ENCODE data around the gene KCTD1.

The KCTD1 gene

DNA sequence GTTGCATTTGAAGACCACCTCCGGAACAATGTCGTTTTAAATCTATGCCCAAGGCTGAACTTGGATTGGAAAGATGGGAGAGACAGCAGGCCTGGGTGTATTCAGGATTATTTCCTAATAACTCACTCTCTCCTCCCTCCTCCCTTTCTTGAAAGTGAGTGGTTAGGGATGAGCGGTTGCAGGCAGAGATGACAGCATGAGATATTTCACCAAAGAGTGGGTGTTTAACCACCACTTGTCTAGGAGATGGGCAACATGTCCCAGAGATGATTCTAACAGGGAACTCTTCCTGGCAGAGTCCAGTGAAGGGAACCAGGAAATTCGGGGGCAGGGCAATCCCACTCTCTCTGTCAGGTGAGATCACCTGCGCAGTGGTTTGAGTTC, 123.2 kb downstream of the KCTD1 start:
- no peak for DNase-seq (ENCODE audit: low spot score)

DNA sequence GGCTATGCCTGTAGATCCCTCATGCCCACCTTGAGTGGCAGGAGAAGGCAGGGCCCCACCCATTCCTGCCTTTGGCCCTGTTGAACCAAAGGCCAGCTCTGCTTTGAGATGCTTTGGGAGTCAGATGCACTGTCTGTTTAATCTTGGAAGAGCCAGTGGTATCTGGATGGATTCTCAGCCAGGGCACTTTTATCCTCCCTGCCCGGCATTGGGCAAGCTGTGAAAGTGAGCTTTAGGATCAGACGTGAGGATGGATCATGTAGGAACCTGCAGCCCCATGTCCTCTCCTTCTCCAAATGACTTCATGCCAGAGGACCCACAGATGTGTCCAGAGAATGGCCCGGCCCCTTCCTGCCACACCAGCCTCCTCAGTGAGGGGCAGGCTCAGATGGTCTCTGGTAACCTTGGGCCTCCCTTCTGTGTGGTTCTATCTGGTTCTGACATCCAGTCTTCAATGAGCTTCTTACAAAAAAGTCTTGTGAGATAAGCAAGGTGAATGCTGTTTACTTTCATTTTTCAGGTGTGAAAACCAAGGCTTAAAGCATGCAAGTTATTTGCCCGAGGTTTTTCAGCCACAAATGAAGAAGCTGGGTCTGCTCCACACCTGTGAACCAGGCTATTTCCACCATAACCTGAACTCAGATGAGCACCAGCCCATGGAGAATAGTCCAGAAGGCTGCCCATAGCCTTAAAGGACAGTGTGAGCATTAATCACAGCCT, 123.8 kb downstream of the KCTD1 start:
- DNase-seq (ENCODE audit: low spot score), result no peak

DNA sequence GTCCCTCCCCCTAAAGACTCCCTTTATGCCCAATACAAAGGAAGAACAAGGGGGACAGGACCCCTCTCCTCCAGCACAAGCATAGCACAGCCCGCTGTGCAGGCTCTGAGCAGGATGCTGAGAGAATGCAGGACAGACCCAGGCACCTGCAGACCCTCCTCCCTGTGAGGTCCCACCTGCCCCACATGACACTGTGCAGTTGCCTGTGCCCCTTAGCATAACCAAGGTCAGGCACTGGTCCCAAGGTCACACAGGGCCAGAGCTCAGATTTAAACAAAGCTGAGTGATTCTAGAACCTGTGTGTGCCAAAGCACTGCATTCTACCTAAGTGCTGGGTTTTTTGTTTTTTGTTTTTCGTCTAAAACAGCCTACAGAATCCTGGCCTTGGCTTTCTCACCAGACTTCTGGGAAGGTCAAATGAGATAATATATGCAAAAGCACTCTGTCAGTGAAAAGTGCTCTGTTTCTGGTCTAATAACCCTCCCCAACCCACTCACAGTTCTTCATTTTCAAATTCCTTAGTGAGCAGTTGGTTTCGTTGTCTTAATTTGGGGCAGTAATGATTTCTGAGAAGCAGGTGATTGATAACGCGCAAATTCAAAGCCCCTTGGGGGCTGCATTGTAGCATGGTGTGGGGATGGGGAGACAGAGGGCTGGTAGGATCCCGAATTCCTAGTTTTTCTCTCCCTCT, 125.7 kb downstream of the KCTD1 start:
- no peak for DNase-seq (ENCODE audit: low spot score)

DNA sequence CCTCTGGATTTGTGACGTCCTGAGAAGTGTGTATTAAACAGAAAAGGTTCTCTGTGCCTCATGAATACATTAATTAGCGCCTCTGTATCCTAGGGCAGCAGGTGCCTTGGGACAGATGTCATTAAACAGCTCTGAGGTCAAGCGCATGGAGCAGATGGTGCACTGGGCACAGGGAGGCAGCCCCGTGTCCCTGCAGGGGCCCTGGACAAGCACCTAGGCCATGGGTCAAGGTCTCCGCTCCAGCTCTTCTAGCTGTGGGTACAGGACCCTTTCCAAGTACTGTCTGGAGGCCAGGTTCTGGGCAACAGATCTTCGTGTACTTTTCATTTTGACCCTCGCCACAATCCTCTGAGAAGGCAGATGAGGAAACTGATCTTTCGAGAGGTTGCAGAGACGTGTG, 126.4 kb downstream of the KCTD1 start:
- DNase-seq (ENCODE audit: low spot score), result no peak

DNA sequence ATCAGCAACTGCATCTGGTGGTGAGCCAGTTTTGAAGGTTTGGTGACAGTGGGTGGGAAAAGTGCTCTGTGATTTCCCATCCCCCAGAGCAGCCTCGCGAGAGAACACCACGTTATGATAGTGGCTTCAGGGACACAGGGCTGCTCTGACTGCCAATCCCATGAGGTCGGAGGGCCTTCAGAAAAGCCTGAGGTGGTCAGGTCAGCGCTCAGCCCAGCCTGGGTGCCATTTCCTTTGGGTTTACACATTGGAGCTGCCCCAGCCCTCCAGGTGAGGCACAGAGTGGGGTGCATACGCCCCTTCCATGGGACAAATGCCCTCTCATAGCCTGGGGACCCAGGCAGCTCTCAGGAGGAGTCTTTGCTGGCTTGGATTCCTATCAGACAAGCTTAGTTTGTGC, 126.8 kb downstream of the KCTD1 start:
- no peak for DNase-seq (ENCODE audit: low spot score)

DNA sequence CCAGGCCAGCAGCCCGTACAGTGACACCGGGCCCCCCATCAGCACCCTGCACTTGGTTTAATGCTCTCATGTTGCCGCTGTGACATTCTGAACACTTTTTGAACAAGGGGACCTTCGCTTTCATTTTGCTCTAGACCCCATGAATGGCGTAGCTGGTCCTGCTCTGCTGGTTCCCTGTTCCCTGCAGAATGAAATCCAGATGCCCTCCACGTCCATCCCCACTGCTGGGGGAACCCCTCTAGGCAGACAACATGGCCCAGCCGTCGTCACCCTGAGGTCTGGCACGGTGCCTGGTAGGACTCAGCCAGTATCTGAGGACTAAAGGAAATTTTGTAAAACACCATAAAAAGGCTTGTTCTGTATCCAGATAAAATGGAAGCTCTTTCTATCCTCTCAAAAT, 128.6 kb downstream of the KCTD1 start:
- DNase-seq (ENCODE audit: low spot score), result no peak

DNA sequence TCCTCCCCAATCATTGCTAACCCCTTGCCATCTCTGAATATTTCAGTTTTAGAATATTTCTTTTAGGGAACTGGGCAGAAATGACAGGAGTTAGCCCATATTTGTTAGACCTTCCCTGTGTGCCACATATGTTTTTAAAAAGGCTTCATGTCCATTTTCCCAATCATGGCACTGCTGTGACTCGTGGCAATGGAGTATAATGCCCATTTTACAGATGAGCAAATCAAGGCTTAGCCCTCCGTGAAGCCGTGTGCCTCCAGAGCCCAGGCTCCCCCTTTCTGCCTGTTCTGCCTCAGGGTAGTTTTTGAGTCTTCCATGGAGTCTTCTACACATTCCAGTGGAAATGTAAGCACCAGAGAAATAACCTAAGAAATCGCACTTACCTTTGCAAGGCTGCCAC, 130.1 kb downstream of the KCTD1 start:
- no peak for DNase-seq (ENCODE audit: low spot score)

DNA sequence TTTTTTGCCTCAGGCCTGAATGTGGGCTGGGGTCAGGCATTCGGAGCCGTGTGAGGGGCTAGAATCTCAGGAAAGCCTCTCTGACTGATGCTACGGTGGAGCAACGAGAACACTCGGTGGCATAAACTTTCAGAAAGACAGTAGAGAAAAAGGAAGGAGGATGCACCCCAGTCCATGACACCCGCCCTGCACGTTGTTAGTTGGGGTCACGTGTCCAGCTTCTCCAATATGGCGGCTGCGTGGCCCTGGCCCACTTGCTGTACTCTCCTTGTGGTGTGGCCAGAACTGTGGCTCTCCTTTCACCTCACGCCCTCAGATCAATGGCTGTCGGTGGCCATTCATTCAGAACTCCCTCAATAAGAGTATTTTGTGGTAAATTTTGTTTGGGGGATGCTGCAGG, 131.2 kb downstream of the KCTD1 start:
- DNase-seq (ENCODE audit: low spot score), result no peak

DNA sequence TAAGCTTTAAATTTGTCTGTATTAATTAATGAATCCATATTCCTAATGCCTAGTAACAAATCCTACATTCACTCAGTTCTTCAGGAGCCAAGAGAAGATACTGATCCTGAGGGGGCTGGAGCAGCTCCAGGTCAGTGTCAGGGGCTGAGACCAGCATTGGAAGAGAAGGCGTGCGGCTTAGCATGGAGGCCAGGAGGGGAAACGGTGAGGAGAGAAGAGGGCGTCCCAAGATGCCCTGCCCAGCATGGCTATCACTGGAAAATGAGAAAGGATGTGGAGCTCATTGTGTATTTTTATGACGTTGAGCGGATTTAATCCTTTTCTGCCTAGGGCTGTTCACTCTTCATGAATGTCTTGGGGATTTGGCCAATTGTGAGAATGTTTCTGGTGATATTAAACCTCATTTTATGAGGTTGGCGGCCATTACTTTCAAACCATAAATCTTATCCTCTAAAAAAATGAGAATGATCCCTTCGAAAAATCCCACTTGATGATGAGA, 131.7 kb downstream of the KCTD1 start:
- DNase-seq (ENCODE audit: low spot score), result no peak

DNA sequence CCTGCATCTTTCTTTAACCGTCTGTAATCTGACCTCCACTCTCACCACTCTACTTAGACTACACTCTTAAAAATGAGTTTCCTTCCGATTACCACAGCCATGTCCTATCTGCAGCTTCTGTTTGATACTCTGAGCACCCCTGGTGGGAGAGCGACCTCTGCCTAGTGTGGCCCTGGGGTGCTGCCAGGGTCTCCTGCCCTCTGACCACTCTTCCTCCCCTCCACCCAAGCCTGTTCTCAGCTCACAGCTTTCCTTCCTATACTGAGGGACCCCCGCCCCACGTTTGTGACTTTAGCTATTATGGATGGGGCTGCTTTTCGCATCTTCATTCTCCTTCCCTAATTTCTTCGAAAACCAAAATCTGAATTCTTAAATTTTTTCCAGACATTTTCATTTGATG, 132.7 kb downstream of the KCTD1 start:
- no peak for DNase-seq (ENCODE audit: low spot score)

DNA sequence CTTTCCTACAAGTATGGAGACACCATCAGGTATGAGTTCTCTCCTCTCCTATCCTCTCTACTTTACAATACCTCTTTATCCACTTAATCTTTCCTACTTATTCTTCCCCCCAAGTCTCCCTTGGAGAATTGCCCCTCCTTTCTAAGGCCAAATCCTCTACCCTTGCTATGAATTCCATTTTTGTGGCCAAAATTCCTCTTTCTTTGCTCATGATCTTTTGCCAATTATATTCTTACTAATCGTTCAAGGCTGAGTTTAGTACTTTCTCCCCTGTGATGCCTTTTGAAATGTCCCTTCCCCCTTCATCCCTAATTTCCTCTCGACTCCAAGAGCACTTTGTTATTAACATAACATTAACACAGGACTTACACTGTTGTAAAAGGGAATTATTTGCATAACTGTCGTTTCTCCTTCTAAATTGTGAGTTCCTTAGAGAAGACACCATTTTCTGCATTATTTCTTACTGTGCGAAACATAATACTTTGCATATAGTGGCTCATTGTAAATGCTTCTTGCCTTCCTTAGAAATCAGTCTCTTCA, 133.4 kb downstream of the KCTD1 start:
- DNase-seq (ENCODE audit: low spot score), result no peak

DNA sequence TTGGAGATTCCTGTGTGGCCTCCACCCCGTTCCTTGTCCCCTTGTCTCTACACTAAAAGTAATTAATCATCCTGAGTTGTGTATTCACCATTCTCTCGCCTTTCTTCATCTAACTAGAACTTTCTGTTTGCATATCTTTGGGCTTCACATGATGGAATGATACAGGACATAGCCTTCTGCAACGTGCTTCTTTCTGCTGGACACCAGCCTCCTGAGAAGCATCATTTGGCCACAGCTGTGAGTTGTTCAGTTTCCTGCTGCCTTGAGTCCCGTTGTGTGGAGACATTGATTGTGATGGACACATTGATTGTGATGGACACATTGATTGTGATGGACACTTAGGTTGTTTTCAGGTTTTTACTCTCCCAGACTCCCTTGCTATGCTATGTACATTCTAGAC, 139.3 kb downstream of the KCTD1 start:
- DNase-seq (ENCODE audit: low spot score), result no peak

DNA sequence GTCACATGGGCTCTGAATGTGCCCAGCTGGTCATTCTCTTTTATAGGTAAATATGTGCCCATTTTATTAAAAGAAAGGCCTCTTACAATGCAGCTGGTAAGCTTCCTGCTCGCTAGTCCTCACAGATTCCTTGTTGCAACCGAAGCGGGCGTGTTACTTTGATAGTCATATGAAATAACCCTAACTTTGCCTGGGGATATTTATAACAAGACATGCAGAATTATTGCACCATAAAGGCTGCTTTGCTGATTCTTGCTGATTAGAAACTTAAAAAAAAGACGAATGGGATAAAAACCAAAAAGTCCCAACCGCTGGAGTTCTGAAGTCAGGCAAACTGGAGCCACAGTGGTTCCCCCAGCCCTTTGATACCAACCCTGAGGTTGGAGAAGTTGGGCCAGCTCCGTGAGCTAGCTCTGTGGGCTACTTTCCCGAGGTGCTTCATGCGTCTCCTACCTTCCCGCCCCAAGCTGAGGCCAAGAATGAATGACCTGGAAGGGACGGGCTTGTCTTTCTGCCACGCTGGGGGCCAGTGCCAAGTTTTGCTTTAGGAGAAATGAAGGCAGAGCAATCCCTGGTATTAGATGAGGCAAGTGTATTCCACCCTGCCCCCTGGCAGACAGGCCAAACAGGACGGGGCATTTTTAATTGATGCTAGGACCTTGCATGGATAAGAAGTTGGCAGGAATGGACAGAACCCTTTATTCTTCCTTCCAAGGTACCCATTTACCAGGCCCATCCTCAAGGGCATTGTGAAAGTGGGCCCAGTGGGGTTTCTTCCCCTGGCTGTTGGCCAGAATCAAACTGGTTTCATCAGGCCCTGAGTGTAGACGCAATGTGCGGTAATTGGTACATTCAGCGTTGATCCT, 140.4 kb downstream of the KCTD1 start:
- no peak for DNase-seq (ENCODE audit: low spot score)

DNA sequence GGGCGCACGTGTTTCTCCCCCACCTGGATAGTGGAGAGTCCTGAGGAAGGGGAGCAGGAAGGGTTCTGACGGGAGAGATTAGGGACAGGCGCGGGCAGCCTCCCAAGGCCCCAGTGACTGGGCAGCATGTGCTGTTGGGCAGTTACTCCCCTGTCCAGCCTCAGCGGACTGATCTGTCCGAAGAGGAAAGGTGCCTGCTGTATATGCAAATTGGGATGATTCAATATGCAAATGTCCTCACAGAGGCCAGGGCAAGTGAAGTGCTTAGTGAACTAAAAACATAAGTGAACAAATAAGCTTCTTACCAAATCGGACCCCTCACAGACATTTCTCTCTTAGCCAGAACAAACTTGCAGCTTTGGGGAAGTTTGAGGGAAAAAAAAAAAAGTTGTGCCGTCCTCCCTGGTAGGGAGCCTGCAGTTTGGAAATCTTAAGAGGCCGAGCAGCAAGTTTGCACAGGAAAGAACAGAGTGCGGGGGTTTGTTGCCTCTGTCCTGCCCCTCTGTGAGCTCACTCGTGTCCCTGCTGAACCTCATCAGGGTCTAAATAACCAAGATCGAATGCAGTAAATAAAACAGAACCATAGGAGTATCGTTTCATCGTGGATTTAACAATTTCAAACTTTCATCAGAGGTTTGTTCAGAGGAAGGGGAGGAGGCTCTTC, 141.4 kb downstream of the KCTD1 start:
- no peak for DNase-seq (ENCODE audit: low spot score)

DNA sequence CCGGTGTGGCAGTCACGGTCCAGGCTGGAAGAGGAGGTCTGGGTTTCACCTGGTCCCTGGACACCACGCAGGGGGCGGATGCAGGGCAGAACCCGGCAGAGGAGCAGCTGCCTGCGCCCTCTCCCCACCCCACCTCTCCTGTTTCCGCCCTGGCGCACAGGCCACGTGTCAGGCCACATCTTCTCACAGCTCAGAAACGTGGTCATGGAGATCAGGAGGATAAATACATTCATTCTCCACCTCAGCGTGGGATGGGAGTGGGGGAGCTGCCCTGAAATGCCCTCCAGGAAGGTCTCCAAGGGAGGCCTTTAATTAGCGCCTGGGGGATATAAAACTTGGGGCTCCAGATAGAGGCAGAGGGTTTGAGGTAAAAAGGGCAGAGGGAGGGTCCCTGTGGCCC, 142.0 kb downstream of the KCTD1 start:
- DNase-seq (ENCODE audit: low spot score), result no peak

DNA sequence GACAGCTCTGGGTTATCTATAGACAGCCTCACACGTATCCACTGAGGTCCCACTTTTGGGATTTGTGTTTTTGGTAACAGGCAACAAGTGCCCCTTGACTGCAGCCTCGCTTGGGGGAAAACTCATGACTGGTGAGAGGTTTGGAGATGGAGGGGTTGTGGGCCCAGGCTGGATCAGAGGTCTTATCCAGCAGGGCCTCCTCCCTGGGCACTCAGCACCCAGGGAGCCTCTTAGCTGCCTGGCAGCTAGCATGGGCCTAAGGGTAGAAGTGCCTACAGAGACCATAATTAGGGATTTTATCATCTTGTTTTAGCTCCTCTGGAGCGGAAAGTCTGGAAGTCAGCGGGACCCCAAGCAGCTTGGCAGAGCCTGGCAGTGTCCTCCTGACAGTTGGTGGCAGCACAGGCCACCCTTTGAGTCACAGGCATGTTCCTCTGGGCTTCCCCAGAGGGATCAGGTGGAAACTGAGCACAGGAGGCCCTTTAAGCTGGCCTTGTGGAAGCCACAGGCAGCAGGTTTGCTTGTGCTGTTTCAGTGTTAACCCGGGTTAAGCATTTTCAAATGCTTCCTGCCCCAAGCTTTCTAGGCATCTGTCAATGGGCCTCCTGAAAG, 143.1 kb downstream of the KCTD1 start:
- no peak for DNase-seq (ENCODE audit: low spot score)
